NT2/D1 (cell line): ENCODE measurements around the gene TEX36.

Experiments used
- DNase-seq: peaks from one replicate; pipeline ENCODE4 v3.0.0-alpha.2; 2011; ENCODE audit warnings: low read depth, low spot score
- H3K27me3 ChIP-seq: 2 replicates; pipeline ENCODE4 v1.6.0; 2011; ENCODE audit warnings: mild to moderate bottlenecking; ENCODE audit not compliant: insufficient read length, insufficient read depth
- H3K36me3 ChIP-seq: 2 replicates; pipeline ENCODE4 v1.6.1; 2011; ENCODE audit warnings: mild to moderate bottlenecking, low read length, mixed read lengths; ENCODE audit not compliant: insufficient read depth, insufficient read length
- H3K4me1 ChIP-seq: 2 replicates; pipeline ENCODE4 v1.5.1; 2011; ENCODE audit not compliant: insufficient read depth, insufficient read length
- H3K4me3 ChIP-seq: 2 replicates; pipeline ENCODE4 v1.5.1; 2011; ENCODE audit warnings: low read depth; ENCODE audit not compliant: insufficient read length
- H3K9ac ChIP-seq: 2 replicates; pipeline ENCODE4 v1.6.0; 2011; ENCODE audit warnings: low read depth; ENCODE audit not compliant: insufficient read length
- H3K9me3 ChIP-seq: 2 replicates; pipeline ENCODE4 v1.5.1; 2011; ENCODE audit warnings: mild to moderate bottlenecking, low read length; ENCODE audit not compliant: insufficient read depth
- SUZ12 ChIP-seq: IDR thresholded peaks from 2 replicates; pipeline ENCODE4 v1.6.1; 2011; ENCODE audit not compliant: insufficient read length, insufficient read depth; ENCODE audit errors: extremely low read depth
- YY1 ChIP-seq: IDR thresholded peaks from 2 replicates; pipeline ENCODE4 v1.6.1; 2011; ENCODE audit not compliant: insufficient read length, insufficient read depth
- ZNF274 ChIP-seq: IDR thresholded peaks from 2 replicates; pipeline ENCODE4 v1.6.1; 2011; ENCODE audit warnings: mild to moderate bottlenecking, low read depth, low read length

TEX36 gene

DNA sequence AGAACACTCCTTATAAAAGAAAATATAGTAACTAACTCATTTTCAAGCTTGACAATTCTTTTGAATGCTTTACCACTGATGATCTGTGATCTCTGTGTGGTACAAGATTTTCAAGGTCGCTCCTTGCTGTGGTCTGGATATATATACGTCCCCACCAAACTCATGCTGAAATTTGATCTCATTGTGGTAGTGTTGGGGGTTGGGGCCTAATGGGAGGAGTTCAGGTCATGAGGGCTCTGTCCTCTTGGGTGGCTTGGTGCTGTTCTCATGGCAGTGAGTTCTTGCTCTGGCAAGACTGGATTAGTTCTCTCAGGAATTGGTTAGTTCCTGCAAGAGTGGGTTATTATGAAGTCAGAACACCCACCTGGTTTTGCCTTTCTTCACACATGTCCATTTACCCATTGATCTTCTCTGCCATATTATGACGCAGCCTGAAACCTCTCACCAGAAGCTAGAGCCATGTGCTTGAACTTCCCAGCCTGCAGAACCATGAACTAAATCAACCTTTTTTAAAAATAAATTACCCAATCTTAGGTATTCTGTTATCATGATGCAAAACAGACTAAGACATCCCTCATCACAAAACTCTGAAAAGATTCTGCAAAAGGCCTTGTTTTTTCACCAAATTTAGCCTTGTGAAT is 28.3 kb upstream of the TEX36 start:
- H3K27me3 ChIP-seq, result no peaks in the 10 kb centered on the region
- no peaks in the 10 kb centered on the region for H3K4me1 ChIP-seq
- TF ChIP-seq SUZ12 (no peak), ZNF274 (no peak), YY1 (no peak)
- H3K9ac ChIP-seq, result no peak overlapping the region
- H3K36me3 ChIP-seq, result no peaks in the 10 kb centered on the region
- no peak for DNase-seq
- H3K9me3 ChIP-seq, result no peaks in the 10 kb centered on the region; the same call in 1 of the 2 replicates
- H3K4me3 ChIP-seq, result no peak overlapping the region

DNA sequence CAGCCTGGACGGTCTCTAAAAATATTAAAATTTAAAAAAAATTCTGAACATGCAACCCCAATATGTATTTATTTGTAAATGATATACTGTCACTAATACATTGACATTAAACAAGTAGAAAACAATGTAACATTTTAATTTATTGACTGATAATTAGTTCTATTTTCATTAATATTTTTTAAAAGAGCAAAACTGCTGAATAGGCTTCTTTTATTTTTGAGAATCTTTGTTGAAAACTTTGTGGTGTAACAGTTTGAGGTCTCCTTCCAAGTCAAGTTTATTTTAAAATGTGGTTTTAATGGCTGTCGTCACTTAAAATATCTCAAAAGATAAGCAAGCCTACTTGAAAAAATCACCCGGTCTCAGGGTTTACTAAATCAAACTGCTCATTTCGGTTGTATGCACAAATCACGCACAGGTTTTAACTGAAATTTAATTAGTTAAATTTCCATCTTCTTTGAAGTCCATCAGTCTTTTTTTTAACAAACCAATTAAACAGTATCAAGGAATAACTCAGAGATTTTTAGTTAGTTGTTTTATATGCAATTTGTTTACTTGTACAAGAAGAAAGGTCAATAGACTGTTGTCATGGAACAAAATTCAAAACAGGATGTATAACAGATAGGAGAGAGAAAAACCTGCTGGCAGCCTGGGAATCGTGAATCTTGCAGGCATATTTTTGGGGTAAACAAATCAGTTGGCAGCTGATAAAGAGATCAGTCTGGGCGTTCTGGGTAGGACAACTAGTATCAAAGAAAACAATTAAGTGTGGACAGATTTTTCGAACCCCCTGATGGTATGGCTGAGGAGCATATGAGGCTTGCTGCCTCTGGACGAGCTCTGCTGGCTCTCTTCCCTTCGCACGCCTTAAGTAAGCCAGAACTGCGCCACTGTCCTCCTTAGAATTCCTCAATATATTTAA is 26.9 kb upstream of the TEX36 start:
- no peaks in the 10 kb centered on the region for H3K4me1 ChIP-seq
- H3K9ac ChIP-seq, result no peak overlapping the region
- no peak for DNase-seq

DNA sequence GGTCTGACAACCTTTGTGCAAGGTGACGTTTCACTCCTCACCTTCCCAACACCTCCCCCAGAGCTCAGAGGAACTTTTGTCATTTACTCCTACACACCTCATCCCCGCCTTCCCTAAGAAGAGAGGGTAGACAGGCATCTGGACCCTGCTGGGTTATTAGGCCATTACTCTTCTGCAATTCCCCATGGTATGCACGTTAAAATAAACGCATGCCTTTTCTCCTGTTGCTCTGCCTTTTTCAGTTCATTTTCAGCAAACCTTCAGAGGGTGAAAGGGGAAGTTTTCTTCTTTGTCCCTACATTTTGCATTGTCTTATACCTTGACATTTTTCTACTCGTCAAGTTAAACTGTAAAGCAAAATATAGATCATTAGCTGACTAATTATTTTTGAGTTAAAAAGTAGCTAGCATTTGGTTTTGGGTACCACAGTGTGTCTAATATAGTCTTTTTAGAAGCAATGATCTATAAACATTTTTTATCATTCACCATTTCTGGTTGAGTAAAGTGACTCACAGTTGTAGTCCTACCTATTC is 26.1 kb upstream of the TEX36 start:
- Histone ChIP-seq H3K36me3 (no peaks in the 10 kb centered on the region), H3K9me3 (no peaks in the 10 kb centered on the region; the same call in 1 of the 2 replicates), H3K9ac (no peak overlapping the region), H3K27me3 (no peaks in the 10 kb centered on the region), H3K4me3 (no peak overlapping the region), H3K4me1 (no peaks in the 10 kb centered on the region)
- TF ChIP-seq YY1 (no peak), ZNF274 (no peak)
- no peak for DNase-seq

More for the DNA sequence above, 26.9 kb upstream of the TEX36 start:
- no peak for TF ChIP-seq YY1
- Histone ChIP-seq H3K27me3 (no peaks in the 10 kb centered on the region), H3K9me3 (no peaks in the 10 kb centered on the region; the same call in 1 of the 2 replicates), H3K36me3 (no peaks in the 10 kb centered on the region), H3K4me3 (no peak overlapping the region)

DNA sequence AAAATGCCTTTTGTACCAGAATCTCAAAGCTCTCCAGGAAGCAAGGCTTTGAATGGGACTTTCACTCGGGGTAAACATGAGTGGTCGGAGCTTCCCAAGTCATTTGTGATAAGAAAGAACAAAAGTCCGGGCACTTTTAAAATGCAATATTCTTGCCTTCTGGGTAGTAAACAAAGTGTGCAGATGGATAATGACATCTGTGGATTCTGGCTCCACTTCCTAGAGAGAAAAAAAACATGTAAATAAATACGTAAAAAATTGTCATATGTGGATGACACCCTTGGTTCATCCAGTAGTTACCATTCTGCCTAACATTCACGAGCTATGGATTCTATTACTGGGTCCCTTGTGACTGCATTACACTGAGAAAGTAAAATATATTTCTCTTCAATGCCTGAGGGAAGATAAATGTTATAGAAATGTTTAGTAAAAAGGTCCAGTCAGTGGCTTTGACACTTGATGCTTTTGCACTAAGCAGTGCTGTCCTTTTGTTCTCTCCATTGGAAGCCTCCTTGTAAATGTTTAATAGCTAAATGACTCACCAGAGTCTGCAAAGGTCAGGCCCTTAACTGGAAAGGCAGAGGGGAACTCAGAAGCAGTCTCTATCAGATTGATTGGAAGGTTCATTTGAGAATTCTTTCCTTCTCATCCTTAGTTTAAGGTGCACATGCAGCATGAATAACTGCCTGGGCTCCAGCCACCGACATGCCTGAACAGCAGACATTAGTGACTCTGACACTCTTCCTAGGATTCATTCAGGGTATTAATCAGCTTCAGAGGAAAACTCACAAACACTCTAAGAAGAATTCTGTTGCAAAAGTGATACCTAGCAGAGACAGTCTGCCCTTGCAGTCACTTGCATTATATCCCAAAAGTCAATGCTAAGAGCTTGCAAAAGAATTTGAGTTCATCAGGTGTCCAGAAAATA is 24.8 kb upstream of the TEX36 start:
- Histone ChIP-seq H3K4me3 (no peak overlapping the region), H3K36me3 (no peaks in the 10 kb centered on the region), H3K4me1 (no peaks in the 10 kb centered on the region), H3K9me3 (no peaks in the 10 kb centered on the region; the same call in 1 of the 2 replicates), H3K27me3 (no peaks in the 10 kb centered on the region), H3K9ac (no peak overlapping the region)
- DNase-seq, result peak; percentile 1
- TF ChIP-seq YY1, result no peak
- TF ChIP-seq SUZ12, result no peak
- TF ChIP-seq ZNF274, result no peak

DNA sequence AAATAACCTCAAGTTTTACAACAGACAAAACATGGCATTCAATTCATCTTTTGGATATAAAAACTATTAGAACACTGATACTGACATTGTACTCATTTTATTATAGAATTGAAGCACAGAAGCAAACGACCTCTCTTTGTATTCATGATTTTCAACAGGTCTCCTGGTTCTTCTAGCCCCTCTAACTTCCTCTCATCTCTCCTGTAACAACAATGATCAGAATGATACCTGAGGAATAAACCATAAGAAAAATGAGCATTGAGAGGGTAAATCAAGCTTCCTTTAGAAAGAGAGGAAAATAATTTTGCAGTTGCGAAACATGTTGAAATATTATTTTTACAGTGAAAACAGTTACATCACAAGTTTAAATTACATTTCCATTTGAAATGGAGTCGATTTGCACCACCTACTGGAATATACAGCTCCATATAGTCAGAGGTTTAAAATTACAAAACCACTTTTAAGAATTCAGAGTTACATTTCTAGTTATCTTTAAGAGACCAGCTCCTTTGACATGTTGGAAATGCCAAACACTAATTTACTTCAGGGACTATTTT is 17.5 kb upstream of the TEX36 start:
- Histone ChIP-seq H3K27me3 (no peaks in the 10 kb centered on the region), H3K9ac (no peak overlapping the region), H3K4me3 (no peak overlapping the region), H3K9me3 (no peaks in the 10 kb centered on the region), H3K4me1 (no peaks in the 10 kb centered on the region), H3K36me3 (no peaks in the 10 kb centered on the region)
- no peak for DNase-seq
- TF ChIP-seq ZNF274 (no peak), SUZ12 (no peak), YY1 (no peak)

DNA sequence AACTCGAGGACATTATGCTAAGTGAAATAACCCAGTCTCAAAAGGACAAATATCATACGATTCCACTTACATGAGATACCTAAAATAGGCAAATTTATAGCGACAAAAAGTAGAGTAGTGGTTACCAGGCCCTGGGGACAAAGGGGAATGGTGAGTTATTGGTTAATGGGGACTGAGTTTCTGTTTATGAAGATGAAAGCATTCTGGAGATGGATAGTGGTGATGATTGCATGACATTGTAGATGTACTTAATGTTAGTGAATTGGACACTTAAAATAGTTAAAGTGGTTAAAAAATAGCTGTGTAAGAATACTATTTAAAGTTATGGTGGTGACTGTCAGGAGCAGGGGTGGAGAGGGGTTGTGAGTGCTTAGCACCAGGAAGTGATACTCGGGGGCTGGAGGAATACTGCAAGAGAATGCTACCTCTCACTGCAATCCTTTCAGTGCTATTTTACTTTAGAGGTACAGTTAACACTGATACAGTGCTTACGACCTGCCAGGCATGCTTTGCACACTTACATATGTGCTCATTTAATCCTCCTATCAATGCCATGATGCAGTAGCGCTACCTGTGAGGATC is 16.7 kb upstream of the TEX36 start:
- TF ChIP-seq ZNF274 (no peak), YY1 (no peak), SUZ12 (no peak)
- no peak overlapping the region for H3K9ac ChIP-seq

More for the DNA sequence above, 16.7 kb upstream of the TEX36 start:
- no peak for DNase-seq
- Histone ChIP-seq H3K9me3 (no peaks in the 10 kb centered on the region), H3K36me3 (no peaks in the 10 kb centered on the region), H3K4me1 (no peaks in the 10 kb centered on the region), H3K4me3 (no peak overlapping the region), H3K27me3 (no peaks in the 10 kb centered on the region)
